Left cardiac atrium (tissue), 2 donors: Measurements from ENCODE around the gene C16orf78. TPM values are rescaled to one million over a fixed set of nuclear protein-coding genes. Genes with fewer than 3 reads are reported as not detected.

Source experiments
- total RNA-seq, 2 donors: library from RNA; stranded (reverse); fragmentation: NEBNext Ultra II Directional; extraction: Animal tissue kit (Norgen Biotek cat#: 25700); gene quantifications; one replicate each; pipeline ENCODE4 v1.2.1, GENCODE V29; 2021
- donor health status: DM: no; HTN: yes; CAD: no; lungs with severe emphysema.
- donor health status: DM: yes; HTN: yes; CAD: no.

Gene C16orf78
- total RNA-seq, 2 donors from 2014 or later = not detected

Other genes with a start within 250 kb of the C16orf78 start
- gene CBLN1, start 92.0 kb upstream of the C16orf78 start, total RNA-seq = 1 to 10 TPM in 1 of 2 donors, under 1 TPM in 1; 0.89 to 1.9 TPM